Inferior parietal cortex (tissue), 1 donor: ENCODE measurements around the gene CDK6.
A peak's percentile ranks its signal among the peaks of the same experiment; 100 is the strongest.

Experiments
- DNase-seq: peaks from one replicate; pipeline ENCODE4 v3.0.0-alpha.2; 2016; ENCODE audit errors: extremely low spot score

Gene CDK6

DNA sequence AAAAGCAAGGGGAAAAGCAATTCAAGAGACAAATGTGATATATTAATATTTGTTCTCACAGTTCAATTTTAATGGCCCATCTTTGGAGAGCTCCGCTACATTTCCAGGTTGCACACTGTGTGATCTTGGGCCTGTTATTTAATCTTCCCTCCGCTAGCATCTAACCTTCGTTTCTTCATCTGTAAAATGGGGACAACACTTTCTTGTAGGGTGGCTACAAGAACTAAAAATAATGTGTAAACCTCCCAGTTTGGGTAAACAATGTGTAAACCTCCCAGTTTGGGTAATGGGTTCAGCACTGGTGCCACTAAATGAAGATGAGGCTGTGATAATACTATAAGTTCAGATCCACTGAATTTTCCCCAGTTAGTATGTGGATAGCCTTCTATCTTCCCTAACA lies 99.5 kb downstream of the CDK6 start:
- no peak for DNase-seq

DNA sequence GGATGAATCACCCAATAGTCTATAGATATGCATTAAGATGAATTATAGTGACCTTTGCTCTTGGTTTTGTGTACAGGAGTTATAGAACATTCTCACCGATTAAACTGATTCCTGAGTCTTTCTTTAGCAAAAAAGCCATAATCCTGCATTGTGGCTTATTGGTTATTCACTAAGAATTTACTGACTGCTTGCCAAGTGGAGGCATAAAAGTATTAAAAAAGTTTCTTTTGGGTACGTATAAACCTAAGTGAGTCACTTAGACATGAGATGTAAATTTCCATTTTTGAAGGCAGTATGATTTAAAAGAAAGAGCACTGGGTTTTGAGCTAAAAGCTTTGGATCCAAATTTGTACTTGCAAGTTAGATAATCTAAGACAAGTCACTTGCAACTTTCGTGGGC lies 100.7 kb downstream of the CDK6 start:
- DNase-seq, result no peak

DNA sequence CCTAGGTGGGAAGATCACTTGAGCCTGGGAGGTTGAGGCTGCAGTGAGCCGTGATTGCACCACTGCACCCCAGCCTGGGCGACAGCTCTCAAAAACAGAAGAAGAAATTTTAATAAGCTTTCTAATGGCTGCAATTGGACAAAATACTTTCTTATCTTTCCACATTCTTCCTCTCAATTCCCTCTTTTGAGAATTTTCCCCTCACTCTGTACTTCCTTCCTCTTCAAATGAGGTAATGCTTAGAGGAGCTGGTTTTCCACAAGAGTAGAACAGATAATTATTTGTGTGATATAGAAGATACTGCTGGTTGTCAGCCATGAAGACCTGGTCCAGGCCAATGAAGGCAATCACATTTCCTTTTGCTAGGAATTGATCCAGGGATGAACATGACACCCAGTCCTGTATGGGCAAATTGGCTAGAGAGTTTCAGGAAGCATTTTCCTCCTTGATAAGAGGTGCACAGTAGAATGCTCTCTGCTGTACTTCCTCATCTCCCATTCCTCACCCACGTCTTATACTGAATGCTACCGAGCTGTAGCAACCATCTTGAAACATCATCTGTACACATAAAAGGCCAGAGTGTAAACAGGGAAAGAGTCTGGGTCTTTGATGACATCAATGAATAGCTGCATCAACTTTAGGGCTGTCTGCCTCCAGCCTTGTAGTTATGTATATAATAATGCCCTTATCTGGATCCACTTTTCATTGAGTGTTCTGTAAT lies 103.9 kb downstream of the CDK6 start:
- no peak for DNase-seq

DNA sequence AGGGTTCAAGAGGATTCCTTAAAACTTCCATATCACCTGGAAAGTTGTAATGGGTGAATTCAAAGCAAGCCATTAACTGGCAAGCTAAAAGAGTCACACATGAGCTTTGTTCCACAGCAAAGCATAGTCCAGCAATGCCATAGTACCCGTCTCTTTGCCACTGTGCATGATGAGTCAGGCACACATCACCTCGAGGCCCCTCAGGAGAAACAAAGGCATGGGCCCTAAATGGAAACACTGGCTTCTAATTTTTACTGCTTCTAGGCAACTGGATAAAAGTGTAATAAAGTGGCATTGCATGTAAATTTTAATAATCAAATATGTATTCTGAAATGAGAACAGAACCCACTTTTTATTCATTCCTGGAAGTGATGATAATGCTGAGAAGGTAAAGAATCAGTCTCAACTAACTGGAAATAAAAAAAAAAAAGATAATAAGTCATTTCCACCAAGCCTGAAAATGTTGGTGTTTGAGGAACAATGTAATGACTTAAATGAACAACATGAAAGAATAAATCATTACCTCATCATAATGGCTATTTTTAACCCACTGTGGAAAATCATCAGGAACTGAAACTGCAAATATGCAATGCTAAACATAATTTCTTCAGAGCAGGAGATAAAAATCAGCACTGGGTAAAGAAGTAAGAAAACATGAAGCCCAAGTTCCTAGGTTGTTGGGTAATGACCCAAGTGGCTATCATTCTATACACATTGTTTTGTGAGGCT lies 104.9 kb downstream of the CDK6 start:
- DNase-seq, result no peak

DNA sequence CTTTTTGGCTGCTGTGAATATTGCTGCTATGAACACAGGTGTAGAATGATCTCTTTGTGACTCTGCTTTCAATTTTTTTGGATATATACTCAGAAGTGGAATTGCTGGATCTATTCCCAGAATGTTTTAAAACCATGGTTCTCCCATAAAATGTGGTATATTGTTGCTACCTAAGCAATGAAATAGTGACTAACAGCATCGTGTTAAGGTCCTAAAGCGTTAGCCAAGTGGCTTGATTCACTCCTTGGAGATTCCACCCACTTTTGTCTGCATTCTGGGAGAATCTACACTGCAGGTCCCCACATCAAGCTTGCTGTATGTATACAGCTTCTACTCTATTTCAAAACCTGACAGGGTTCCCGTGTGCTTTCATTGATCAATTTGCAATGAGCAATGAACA lies 105.6 kb downstream of the CDK6 start:
- no peak for DNase-seq

DNA sequence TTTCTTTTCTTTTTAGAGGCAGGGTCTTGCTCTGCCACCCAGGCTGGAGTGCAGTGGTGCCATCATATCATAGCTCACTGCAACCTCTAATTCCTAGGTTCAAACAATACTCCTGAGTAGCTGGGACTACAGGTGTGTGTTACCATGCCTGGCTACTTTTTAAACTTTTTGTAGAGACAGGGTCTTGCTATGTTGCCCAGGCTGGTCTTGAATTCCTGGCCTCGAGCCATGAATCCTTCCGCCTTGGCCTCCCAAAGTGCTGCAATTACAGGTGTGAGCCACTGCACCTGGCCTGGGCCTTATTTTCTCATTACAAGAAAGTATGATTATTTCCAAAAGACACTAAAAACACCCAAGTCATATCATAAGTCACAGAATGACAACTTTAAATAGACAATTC lies 106.6 kb downstream of the CDK6 start:
- no peak for DNase-seq

DNA sequence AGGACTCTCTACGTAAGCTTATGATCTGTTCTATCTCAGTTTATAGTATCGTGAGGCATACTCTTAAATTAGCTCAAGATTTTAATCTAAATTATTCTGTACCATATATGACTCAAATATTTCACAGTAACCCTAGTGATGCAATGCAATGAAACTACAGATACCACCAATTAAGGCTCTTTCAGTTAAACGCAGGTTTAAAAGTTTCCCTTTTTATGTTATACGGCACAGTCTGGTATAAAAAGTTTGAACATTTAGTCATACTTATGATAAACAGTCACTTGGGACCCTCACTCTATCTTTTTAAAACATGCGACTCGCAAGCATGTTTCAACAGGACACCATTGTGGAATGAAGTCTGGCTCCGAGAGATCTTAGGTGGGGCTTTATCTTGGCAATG lies 107.2 kb downstream of the CDK6 start:
- no peak for DNase-seq

DNA sequence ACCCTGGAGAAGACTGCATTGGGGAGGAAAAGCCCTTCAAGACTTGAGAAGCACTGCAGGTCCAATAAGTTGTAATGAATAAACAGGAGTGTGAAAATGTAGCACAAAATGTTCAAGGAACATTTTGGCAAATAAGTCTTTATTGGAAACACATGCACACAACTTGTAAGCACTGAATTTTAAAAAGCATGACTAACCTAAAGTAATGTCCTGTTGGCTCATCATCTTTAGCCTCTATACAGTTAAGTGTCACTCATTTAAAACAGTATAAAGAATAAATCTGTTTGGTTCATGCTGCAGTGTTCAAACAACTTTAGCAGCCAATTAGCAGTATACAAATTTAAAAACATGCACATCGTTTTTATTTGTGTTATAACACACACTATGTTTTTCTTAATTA lies 108.6 kb downstream of the CDK6 start:
- no peak for DNase-seq

DNA sequence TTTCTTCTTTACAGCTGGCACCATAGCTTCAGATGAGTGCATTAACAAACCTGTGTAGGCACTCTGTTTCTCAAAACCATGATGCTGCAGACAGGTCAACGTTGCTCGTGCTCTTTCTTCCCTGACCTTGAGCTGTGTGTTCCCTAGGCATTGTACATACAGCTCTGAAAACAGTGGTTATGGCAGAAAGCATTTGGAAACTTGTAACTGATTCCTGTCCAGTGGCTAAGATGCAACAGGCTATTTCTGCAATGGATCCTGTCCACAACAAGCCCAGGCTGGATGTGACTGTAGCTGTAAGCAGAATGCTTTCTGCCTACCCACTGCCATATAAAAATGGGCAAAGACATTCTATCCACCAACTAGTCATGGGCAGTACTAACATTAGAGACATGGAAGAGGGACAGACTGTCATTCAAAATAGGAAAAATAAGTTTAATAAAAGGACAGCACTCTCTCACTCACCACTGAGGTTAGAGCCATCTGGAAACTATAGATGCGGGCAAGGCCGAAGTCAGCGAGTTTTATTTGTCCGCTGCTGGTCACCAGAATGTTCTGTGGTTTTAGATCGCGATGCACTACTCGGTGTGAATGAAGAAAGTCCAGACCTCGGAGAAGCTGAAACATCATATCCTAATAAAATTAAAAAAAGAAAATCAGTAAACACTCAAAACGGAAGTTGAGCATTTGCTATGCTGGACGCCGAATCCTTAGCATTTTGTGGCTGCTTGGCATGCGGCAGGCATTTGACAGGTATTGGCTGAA lies 111.0 kb downstream of the CDK6 start:
- no peak for DNase-seq

DNA sequence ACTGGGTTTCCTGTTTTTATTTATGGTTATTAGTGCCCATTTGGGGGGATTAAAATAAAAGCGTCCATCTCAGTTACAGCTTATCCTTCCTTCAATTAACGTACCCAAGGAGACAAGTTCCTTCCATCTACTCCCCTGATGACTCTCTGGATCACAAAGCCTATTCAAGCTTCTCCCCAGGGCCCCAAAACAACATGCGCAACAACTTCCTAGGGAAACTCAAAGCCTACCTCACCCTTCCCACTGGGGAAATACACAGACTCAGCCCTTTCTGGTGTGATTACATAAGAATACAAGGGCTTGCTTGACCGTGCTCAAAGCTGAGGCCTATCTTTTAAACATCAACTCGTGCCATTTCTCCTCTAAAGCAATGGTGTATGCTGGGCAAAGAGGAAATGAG lies 112.4 kb downstream of the CDK6 start:
- DNase-seq, result no peak

DNA sequence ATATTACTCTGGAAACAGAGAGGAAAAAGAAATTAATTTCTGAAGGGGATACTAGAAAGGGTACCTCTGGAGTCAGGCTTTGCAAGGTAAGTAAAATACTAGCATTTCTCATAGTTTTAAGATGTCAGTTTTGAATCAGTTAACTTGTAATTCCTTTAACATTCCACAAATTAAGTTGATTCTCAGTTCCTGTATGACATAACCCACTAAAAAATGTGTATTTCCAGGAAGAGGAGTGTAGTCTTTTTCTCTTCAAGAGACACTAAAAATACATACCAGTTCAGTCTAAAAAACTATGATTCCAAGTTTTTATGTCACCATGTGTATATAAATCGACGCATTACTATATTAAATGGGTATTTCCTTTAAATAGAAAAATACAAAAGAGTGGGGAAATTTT lies 113.2 kb downstream of the CDK6 start:
- no peak for DNase-seq

DNA sequence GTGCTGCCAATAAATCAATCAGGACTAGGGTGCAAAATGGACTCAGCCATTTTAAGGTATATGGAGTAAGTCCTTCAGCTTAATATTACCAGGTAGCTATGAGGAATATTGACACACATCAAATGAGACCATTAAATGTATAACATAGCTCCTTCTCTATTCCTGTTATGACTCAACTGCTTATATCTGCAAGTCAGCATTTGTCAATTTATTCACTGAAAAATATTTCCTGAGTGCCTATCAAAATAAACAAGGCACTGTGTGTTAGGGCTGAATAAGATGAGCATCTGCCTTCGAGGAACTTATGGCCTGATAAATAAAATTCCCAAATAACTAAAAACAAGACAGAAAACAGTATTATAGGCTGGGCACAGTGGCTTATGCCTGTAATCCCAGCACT lies 113.8 kb downstream of the CDK6 start:
- DNase-seq, result no peak

DNA sequence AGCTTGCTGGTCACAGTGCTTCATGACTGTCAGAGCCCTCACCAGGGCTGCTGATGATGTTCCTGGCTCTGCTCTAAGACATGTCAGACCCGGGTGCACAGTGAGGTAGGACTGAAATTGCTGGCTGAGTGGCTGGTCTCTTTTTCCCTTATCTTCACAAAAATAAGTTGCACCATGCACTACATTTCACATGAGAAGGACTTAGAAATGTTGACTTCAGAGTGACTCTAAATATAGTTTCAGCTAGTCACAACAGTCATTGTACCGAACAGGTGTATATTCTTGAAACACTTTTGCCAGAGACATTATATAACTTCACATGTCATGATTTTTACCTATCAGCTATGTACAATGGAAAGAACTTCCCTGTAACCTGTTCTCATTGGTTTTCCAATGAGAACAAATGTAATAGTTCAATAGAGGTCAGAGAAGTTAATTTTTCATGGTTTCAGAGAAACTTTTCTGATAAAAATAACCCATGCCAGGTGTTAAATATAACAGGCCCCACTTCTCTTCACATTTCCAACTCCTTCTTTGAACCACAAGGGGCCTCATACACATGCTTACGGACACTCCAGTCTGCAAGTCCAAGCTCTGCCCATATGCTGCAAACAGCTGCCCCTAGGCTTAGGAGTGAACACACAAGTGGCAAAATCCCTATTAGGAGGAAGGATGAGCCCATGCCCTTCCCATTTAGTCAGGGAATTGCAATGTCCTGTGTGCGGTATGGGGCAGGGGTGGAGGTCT lies 115.6 kb downstream of the CDK6 start:
- no peak for DNase-seq

DNA sequence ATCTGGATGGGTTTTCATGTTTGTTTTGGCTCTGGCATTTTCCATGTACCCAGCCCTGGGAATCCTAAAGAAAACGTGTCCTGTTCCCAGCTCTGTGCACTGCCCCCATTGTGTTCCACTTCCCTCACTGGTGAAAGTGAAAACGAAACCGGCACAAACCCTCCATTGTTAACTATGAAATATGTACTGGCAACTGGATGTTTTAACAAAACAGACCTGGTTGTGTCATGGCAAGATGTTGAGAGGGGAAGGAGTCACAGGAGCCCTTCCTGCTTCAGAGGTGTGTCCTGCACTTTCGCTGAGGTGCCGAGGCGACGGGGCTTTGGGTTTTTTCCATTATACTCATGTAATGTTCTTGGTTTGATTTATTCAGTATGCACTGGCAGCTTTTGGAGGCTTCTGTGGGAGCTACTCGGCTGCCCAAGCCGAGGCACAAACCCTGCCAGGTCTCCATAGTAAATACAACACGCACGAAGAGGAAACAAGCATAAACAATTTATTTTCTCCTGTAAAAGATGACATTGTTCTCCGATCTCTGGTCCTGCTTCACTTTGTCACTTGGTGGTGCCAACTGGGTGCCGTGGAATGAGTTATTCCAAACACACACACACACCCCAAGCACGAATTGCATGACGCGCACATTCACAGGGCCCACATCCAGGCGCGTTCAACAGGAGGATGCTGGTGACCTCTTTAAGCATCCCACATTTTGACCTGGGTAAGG lies 118.2 kb downstream of the CDK6 start:
- peak; percentile 85 for DNase-seq

DNA sequence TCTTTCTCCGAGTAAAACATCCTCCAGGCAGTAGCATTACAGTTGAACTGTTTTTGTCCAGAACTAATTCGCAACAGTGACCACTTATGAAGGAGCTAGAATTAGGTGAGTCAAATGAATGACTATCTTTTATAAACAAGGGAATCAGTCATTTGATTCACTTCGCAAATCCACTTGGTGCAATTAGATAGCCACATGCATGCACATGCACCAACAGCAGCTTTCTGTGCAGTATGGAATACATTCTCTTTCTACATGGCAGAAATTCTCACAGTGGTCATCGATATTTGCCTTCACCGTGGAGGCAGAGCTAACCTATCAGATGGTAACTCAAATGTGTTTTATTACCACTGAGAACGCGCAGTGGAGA lies 118.8 kb downstream of the CDK6 start:
- DNase-seq, result no peak

DNA sequence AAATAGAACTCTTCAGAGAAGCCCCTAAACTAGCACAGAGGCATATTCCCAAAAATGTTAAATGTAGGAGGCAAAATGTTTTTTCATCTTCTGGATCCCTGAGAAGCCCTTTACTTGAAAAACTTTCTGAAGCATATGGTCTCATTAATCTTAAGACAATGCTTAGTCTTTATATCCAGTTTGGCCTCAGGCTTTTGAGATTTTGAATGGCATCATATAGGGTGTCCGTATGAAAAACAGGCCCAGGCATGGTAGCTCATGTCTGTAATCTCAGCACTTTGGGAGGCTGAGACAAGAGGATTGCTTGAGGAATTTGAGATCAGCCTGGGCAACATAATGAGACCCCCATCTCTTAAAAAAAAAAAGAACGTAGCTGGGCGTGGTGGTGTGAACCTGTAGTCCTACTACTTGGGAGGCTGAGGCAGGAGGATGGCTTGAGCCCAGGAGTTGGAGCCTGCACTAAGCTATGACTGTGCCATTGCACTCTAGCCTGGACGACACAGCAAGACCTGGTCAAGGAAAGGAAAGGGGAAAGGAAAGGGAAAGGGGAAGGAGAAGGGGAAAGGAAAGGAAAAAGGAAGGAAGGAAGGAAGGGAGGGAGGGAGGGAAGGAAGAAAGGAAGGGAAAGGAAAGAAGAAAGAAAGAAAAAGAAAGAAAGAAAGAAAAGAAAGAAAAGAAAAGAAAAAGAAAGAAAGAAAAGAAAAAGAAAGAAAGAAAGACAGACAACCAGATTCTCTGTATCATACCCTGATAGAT lies 119.4 kb downstream of the CDK6 start:
- no peak for DNase-seq

DNA sequence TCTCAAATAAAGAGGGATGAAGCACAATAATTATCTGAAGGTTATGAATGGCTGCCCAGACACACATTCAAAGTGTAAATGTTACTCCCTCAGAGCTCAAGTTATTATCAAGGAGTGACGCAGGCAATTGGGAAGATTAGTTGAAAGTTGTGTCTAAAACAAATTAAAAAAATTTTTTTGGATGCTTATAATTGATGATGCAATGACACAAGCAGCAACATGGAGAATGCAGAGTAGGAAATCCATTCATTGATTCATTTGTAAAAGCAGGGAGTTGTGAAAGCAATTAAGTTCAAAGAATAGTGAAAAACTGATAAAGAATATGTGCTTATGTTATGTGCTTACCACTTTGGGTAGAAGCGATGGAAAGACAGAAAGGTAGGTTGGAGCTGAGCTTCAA lies 120.4 kb downstream of the CDK6 start:
- DNase-seq, result no peak

DNA sequence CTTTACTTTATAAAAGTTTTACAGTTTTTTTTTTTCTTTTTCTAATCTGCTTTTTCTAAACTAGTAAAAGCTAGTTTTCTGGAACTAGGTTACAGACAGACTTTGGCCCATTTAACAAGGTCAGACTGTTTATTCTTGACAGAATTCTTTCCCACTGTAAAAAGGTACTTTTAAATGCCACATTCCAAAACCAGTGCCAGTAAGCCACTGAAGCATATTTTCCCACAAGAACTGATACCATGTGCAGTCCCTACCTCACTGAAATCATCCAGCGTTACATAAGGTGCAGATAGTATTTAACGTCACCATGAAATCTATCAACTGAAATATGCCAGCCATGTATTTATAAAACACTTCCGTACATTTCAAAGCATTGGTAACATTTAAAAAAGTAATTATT lies 121.6 kb downstream of the CDK6 start:
- DNase-seq, result no peak

DNA sequence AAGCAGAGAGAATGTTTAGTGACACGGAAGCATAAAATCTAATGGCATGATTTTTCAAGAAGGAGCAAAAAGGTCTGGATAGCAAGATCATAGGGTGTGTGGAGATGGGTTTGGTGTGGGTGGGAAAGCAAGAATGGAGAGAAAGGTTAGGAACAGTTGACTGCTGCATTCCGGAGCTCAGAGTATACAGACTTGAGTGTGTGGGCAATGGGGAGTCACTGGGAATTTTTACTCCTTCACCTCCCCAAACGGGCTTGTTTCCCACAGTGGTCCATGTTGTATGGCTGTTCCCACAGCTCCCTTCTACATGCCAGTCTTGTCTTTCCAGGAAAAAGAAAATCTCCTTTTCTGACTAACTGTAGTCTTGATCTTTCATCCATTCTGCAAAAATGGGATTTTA lies 122.1 kb downstream of the CDK6 start:
- DNase-seq, result no peak

DNA sequence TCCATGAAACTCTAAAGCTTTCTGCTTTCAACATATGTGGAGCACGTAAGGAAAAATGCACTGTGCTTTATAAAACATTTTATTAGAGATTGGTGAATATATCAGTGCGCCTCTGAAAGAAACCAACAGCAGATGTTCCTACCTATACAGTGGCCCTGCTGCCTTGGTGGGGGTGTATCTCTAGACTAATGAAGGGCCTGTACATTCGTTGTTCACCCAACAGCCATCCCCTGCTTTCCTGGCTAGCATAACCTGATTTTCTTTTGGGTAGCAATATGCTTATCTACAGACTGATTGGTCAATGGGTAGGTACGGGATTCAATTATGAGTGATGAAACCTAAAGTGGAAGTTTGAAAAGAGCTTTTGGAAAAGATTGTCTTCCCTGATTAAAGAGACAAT lies 126.5 kb downstream of the CDK6 start:
- DNase-seq, result no peak

DNA sequence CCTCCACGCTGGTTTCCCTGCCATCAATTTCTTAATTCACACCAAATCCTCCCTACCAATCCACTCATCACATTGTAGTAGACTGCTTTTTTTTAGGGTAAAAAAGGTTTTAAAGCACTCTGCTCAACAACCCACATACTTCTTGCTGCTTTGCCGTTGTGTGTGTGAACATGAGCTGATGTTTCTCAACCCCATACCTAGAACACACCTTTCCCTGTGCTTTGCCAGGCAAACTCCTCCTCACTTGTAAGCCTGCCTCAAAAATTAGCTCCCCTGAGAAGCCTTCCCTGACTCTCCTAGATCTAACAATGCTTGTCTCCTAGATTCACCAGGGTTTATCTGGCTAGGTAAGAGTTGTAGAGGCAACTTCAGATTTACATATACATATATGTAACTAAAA lies 127.2 kb downstream of the CDK6 start:
- DNase-seq, result no peak
